Bone marrow (tissue), 2 donors: ENCODE data around the gene MPV17L.
"Not testable (repeated sequence)": the region's sequence is repeated elsewhere in the genome, so short reads cannot be mapped to it uniquely, and the experiment has no call there.

ENCODE experiments used
- DNase-seq, 2 donors: peaks; one replicate each; lab custom pipeline; 2025; lab: John Stamatoyannopoulos, UW

MPV17L gene

GRCh38 chr16:15395631-15396508 lies at the start of gene MPV17L:
TSS of gene MPV17L (plus strand) at chr16:15395754. CDS start at chr16:15395898, 144 bp downstream.
- DNase-seq = not testable (repeated sequence)

DNA sequence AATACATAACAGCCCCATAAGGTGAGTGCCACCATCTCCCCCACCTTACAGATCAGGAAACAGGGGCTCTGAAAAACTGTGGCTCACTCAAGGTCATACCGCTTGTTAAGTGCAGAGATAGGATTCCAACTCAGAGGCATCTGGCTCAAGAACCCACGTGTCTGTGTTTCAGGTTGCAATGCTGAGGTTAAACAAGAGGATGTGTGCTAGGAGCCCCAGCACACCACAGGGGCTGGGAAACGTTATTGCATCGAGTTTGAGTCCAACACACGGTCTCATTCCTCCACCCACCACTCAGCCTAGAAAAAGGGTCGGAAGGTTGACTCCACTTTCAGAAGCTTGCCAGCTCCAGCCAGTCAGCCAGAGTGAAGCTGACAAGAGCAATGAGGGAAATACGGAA lies 46.8 kb upstream of the MPV17L start:
- DNase-seq = not testable (repeated sequence)

DNA sequence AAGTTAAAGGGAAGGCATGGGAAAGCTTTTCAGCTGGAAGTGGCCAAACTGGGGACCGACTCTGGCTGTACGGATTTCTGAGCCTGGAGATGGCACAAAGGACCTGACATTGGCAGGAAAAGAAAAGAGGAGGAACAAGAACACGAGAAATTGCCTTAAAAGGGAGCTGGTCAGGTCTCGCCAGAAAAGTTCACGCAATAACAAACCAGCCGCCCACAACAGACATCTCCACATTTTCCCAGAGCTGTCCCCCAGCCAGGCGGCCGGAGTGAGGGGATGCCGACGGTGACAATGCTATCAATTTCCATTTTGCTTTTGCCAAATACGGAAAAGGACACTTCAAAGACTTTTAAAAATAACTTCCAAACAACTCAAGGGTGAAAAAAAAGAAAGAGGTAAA lies 44.3 kb upstream of the MPV17L start:
- not testable (repeated sequence) for DNase-seq

DNA sequence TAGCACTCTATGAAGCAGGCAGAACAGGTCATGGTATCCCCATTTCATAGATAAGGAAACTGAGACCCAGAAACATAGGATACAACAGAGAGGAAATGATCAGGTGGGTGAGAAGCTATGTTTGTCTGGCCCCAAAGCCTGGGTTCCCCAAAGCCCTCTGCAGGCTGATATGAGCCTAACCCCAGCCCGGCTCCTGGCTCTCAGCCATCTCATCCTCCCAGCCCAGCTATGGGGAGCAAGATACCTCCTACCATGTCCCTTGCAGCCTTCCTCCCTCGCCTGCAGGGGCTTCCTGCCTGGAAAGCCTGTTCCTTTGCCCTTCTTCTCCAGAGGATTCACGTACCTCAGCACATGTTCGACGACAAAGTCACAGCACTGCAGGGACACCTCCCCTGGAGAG lies 43.8 kb upstream of the MPV17L start:
- DNase-seq = not testable (repeated sequence)

DNA sequence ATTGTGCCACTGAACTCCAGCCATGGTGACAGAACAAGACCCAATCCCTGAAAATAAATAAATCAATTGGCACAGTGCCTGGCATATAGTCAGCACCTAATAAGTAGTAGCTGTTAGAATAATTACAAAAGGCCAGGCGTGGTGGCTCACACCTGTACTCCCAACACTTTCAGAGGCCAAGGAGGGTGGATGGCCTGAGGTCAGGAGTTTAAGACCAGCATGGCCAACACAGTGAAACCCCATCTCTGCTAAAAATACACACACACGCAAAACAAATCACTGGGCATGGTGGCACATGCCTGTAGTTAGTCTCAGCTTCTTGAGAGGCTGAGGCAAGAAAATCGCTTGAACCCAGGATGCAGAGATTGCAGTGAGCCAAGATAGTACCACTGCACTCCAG lies 42.7 kb upstream of the MPV17L start:
- not testable (repeated sequence) for DNase-seq

DNA sequence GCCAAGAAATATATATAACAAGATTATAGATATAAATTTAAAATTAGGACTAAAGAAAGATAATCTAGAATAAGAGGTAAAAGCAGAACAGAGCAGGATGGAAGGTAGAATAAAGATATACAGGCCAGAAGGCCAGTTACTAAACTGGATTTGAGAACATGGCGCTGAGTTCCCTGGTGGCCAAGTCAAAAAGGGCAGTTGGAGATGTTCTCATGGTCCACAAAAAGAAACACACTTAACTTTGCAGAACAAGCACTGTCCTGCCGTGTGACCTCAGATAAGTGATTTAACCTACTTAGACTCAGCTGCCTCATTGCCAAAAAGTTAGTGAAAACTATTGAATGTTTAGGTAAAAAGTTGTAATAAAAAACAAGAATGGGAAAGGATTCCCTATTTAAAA lies 40.7 kb upstream of the MPV17L start:
- DNase-seq = not testable (repeated sequence)

- not testable (repeated sequence) for DNase-seq
Measured at GRCh38 chr16:15357495-15357894, 38.1 kb upstream of the MPV17L start.

DNA sequence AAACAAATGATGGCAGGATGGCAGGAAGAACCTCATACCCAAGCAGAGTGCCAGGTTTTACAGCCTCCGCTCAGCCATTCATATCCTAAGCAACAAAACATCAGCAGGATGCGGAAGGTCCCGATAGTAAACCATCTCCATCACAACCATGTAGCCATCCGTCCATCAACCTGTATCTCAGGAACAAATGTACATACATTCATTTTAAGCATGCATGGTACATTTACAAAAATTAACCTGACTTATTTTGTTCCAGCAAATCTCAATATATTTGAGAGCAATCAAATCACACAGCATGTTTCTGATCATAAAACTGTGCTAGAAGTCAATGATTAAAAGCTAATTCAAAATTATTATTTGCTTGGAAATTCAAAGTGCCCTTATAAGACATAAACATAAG lies 17.4 kb upstream of the MPV17L start, which contains the start of gene NPIPA5:
NPIPA5 (minus strand) TSS at position 101 of the 400 bp plus-strand sequence; CDS start at position 101, 0 bp downstream.
- DNase-seq = not testable (repeated sequence)

GRCh38 chr16:15382810-15383209 lies 12.7 kb upstream of the MPV17L start:
- DNase-seq = not testable (repeated sequence)

- not testable (repeated sequence) for DNase-seq
Measured at GRCh38 chr16:15388060-15388459, 7.5 kb upstream of the MPV17L start.

- not testable (repeated sequence) for DNase-seq
Measured at GRCh38 chr16:15389916-15390315, 5.6 kb upstream of the MPV17L start.

DNA sequence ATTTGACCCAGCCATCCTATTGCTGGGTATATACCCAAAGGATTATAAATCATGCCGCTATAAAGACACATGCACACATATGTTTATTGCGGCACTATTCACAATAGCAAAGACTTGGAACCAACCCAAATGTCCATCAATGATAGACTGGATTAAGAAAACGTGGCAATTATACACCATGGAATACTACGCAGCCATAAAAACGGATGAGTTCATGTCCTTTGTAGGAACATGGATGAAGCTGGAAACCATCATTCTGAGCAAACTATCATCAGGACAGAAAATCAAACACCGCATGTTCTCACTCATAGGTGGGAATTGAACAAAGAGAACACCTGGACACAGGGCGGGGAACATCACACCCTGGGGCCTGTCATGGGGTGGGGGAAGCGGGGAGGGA lies 2.5 kb upstream of the MPV17L start:
- not testable (repeated sequence) for DNase-seq

GRCh38 chr16:15396509-15396829 lies 915 bp downstream of the MPV17L start:
- DNase-seq = not testable (repeated sequence)

- no peak for DNase-seq
Measured at GRCh38 chr16:15396948-15397594, 1.5 kb downstream of the MPV17L start.

DNA sequence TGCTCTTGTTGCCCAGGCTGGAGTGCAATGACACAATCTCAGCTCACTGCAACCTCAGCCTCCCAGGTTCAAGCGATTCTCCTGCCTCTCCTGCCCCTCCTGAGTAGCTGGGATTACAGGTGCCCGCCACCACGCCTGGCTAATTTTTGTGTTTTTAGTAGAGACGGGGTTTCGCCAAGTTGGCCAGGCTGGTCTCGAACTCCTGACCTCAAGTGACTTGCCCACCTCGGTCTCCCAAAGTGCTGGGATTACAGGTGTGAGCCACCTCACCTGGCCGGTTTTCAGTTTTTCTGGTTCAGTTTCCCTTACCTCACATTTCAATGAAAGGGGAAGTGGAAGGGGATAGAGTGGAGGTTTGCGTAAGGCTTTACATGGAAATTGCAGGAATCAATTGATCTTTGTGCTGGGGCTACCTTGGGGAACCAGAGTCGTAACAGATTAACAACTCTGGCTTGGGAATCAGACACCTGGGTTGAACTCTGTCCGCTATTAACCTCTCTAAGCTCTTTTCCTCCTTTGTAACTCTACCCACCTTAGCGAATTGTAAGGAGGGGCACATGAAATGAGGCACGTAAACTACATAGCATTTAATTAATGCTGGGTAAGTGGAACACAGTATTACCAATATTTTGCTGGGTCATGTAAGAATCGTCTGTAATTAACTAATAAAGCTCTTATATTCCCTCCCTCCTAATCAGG lies 3.2 kb downstream of the MPV17L start:
- DNase-seq = no peak

DNA sequence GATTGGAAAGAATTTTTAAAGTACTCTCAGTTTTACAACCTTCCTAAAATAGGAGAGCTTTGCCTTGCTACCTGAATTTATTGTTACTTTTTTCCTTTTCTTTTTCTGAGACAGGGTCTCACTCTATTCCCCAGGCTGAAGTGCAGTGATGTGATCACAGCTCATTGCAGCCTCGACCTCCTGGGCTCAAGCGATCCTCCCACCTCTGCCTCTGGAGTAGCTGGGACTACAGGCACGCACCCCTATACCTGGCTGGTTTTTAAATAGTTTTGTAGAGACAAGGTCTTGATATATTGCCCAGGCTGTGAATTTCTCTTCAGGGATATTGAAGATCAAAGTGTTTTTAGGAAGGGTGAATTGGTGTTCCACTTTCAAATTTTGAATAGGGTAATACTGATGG lies 3.8 kb downstream of the MPV17L start:
- no peak for DNase-seq

DNA sequence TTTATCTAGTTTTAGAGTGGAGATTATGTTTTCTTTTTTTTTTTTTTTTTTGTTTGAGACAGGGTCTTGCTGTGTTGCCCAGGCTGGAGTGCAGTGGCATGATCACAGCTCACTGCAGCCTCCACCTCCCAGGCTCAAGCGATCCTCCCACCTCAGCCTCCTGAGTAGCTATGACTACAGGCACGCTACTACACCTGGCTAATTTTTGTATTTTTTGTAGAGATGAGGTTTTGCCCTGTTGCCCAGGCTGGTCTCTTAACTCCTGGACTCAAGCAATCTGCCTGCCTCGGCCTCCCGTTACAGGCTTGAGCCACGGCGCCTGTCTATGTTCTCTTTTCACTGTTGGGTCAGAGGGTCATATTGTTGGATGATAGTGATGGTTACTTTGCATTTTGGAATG lies 4.8 kb downstream of the MPV17L start:
- not testable (repeated sequence) for DNase-seq

GRCh38 chr16:15401972-15402371 lies 6.4 kb downstream of the MPV17L start:
- no peak for DNase-seq

DNA sequence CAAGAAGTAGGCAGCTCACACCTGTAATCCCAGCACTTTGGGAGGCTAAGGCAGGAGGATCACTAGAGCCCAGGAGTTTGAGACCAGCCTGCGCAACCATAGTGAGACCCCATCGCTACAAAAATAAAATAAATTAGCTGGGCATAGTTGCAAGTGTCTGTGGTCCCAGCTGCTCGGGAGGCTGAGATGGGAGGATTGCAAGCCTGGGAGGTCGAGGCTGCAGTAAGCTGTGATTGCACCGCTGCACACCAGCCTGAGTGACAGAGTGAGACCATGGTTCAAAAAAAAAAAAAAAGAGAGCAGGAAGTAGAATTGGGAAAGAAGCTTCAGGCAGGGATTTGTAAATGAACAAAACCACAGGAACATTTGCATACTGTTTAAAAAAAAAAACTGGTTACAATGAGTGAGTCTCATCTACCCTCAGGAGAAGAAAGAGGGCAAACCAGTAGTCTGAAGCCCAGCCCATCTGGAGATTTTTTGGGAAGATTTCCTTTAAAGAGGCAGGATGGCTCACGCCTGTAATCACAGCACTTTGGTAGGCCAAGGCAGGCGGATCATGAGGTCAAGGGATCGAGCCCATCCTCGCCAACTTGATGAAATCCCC lies 7.9 kb downstream of the MPV17L start:
- no peak for DNase-seq

DNA sequence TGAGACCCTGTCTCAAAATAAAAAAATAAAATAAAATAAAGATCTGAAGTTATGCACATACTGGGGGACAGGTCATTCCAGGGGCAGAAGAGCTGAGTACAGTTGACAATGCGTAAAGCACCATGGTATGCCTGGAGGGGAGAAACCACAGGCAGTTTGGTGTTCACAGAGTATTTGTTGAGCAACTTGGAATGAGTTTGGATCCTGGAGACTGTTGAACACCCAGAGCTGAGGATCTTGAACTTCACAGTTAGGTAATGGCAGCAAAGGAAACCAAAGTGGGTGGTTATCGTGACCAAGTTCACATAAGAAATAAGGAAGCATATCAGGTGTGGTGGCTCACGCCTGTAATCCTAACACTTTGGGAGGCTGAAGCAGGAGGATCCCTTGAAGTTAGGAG lies 8.5 kb downstream of the MPV17L start:
- not testable (repeated sequence) for DNase-seq

DNA sequence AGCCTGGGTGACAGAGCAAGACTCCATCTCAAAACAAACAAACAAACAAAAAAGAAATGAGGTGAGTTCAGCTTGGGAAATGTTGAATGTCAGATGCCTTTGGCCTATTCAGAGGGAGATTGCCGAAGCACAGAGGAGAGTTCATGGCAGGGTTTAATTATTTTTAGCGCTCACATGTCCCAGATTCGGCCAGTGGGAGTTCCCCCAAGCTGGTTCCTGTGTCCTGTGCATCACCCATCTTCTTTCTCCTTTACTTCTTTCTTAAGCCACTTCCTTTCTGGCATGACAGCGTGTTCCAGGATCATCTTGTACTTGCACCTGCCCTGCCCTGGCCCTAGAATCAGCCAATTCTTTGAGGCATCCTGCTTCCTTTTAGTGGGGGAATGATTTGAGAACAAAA lies 9.2 kb downstream of the MPV17L start:
- no peak for DNase-seq

DNA sequence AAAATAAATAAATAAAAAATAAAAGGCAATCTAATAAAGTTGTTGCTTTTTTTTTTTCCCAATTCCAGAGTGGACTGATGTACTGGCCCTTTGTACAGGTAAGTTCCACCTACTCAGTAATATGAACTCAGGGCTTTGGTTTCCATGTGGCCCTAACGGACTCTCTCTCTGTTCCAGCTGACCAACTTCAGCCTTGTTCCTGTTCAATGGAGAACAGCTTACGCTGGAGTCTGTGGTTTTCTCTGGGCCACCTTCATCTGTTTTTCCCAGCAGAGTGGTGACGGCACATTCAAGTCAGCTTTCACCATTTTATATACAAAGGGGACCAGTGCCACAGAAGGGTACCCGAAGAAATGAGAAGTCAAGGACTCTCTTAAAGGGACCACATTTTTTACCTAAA lies 12.2 kb downstream of the MPV17L start:
- not testable (repeated sequence) for DNase-seq
